ENCODE results near the gene OSBPL5.
A peak's percentile ranks its signal among the peaks of the same experiment; 100 is the strongest.

Gene OSBPL5

DNA sequence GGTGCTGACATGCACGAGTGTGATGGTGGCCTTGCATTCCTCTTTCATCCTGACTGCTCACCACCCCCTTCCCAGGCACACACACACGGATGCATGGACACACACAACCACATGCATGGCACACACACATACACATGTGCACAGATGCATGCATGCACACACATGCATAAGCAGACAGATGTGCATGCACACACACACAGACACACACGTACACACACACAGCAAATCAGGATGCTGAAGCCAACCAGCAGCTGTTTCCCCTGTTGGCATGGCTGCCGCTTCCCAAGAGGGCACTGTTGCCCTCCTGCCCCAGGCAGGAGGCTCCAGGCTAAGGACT, 15.3 kb downstream of the OSBPL5 start:
- FAIRE-seq (peak; percentile 20), DNase-seq (ENCODE audit: low spot score) (no peak)

GRCh38 chr11:3148990-3149851, 15.9 kb downstream of the OSBPL5 start:
- FAIRE-seq: no peak
- DNase-seq (ENCODE audit: low spot score): no peak

DNA sequence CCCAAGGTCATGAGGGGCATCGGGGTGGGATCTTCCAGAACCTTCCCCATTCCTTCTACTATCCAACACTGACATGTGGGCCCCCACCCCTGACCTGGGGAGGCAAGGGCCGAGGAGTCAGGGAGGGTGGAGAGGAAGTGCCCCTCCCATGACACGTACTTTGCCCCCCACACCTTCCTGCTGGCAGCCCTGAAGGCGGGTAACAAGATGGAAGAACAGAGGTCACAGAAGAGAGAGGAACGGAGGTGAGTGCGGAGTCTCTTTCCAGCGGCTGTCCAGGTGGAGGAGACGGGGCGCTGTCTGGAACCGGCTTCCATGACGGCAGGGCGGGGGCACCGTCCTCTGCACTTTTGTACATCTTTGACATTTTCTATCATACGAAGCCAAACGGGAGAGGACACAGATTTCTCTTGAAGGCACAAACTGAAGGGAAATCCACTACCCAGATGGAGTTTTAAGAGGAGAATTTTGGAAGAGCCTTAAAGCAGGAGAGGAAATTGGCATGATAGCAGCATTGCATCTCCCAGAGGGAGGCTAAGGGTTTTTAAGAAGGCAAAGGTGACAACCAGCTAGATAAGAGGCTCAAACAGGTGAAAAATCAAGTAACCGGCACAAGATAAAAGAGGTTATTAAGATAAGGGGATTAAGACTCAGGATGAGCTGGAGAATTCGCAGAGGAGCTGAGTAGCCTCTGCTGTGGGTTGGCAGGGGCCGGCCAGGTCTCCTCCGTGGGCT, 16.7 kb downstream of the OSBPL5 start:
- FAIRE-seq: no peak
- no peak for DNase-seq (ENCODE audit: low spot score)

DNA sequence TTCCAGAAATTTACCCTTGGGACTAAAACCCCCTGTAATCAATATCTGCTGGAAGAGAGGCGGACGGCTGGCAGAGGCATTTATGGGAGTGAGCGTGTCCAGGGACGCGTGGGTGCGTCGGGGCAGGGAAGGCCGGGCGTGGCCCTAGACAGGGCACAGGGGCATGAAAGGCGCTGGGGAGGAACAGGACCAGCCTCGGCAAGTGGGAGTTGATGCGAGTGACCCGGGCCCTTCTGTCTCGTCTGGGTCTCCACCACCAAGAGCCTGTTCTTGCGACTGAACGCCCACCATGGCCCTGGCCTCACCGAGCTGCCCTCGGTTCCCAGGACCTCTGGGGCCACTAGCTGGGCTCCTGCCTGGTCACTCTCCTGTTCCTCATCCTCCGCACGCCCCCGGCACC, 17.5 kb downstream of the OSBPL5 start:
- FAIRE-seq (no peak), DNase-seq (ENCODE audit: low spot score) (no peak)

DNA sequence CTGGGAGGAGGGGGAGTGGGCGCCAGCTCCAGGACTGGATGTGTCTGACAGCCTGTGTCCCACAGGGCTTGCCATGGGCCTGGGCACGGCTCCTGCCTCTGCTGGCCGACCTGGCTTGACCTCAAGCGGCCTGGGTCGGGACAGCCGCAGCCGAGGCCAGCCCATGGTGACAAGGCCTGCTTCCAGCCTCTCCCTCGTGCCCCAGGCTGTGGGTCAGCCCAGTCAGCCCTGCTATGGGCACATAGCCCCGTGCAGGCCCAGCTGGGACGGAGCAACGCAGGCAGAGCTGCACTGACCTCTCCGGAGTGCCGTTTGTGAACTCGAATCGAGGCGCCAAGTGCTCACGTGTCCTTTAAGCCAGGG, 17.9 kb downstream of the OSBPL5 start:
- FAIRE-seq: no peak

GRCh38 chr11:3146612-3147256, 18.4 kb downstream of the OSBPL5 start:
- DNase-seq (ENCODE audit: low spot score): peak; percentile 33
- FAIRE-seq: no peak

More for the DNA sequence above, 17.9 kb downstream of the OSBPL5 start:
- no peak for DNase-seq (ENCODE audit: low spot score)

- FAIRE-seq (no peak), DNase-seq (ENCODE audit: low spot score) (no peak)
Measured at GRCh38 chr11:3145206-3145520, 19.9 kb downstream of the OSBPL5 start.

- no peak for FAIRE-seq
- DNase-seq (ENCODE audit: low spot score): no peak
Measured at GRCh38 chr11:3144296-3145205, 20.6 kb downstream of the OSBPL5 start.

DNA sequence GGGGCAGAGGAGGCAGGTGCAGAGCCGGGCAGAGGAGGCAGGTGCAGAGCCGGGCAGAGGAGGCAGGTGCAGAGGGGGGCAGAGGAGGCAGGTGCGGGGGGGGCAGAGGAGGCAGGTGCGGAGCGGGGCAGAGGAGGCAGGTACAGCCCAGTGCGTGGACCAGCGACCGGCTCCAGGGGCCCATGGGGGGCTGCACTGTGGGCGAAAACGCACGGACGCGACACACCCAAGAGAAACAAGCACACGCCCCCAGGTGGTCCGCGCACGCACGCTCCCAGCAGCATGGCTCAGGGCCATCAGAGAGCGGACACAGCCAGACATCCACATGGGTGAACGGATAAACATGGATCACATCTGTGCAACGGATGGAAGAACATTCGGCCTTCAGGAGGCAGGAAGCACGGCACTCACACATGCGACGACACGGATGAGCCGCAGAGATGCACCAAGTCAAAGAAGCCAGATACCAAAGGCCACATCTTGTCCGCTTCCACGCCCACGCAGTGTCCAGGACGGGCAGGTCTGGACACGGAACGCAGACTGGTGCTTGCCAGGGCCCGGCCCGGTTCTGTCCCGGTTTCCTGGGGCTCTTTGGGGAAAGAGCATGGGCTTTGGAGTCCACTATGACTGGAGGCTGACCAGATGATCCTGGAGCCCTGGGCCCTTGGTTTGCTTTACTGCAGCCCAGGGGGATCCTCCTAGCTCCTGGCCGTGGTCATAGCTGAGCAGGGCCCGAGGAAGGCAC, 21.8 kb downstream of the OSBPL5 start:
- no peak for DNase-seq (ENCODE audit: low spot score)
- no peak for FAIRE-seq

DNA sequence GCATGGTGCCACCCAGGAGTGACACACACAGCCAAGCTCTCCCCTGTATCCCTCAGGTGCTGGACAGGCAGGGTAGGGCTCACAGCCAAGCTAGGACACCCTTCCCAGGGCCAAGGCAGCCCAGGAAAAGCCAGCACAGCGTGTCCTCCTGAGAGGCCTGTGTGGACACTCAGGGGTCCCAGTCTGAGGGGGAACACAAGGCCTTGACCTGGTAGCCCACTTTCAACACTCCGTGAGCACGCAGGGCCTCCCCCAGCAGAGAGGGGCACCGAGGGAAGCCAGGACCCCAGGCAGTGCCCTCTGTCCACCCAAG, 24.9 kb downstream of the OSBPL5 start:
- no peak for FAIRE-seq
- DNase-seq (ENCODE audit: low spot score): no peak

GRCh38 chr11:3139481-3140290, 25.4 kb downstream of the OSBPL5 start:
- FAIRE-seq (no peak), DNase-seq (ENCODE audit: low spot score) (no peak)

DNA sequence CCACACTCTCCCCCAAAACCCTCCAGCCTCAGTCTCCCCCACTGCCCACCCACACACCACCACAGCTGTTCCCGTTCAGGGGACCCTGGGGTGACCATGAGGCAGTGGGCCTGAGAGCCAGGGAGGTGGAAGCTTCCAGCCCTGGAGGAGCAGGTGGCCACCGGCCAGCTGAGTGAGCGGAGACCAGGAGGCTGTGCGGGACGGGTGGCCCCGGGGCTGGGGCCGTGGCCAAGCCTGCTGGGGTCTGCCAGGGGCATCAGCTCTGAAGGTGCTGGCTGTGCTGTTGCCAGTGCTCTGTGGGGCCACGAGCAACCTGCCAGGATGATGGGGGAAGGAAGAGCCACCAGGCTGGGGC, 26.0 kb downstream of the OSBPL5 start:
- no peak for DNase-seq (ENCODE audit: low spot score)
- FAIRE-seq: no peak

- no peak for FAIRE-seq
- DNase-seq (ENCODE audit: low spot score): no peak
Measured at GRCh38 chr11:3138178-3139085, 26.7 kb downstream of the OSBPL5 start.

- FAIRE-seq (no peak), DNase-seq (ENCODE audit: low spot score) (no peak)
Measured at GRCh38 chr11:3137486-3138177, 27.5 kb downstream of the OSBPL5 start.

DNA sequence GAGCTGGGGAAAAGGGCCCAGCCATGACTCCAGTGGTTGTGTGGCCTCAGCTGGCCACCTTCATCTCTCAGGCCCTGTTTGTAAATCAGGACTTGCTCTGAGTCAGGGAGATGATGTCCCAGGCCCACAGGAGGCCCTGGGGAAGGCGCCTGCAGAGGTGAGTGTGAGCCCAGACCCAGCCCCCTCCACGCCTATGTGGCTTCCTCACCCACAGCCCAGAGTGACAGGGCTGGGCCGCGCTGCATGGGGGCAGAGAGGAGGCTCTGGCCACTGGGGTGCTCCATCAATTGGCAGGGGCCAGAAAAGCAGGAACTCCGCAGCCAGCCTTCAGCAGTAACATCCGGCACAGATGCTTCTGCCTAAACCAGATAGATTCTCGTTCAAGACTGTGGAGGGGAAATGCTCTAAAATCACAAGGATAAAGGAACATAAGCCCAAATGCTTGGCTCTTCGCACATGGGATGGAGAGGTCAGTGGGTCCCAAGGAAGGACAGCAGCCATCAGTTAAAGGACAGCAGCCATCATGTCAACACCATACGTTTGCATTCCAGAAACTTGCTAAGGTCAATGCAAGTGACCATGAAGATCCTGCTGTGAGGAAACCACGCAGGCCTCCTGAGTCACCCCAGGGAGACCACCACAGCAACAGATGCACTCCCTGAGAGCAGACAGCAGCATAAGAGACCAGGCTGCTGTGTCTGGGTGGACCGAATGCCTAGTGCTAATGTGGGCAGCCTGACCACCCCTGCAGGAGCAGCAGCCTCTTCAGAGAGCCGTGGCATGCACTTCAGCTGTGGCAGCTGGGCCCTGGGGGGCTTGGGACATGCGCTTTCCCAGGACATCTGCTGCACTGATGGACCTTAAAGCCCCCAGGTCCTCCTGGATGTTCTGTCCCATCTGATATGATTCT, 28.3 kb downstream of the OSBPL5 start:
- no peak for FAIRE-seq

GRCh38 chr11:3135481-3136440, 29.3 kb downstream of the OSBPL5 start:
- no peak for FAIRE-seq
- DNase-seq (ENCODE audit: low spot score): no peak

More for the DNA sequence above, 28.3 kb downstream of the OSBPL5 start:
- no peak for DNase-seq (ENCODE audit: low spot score)
